Mesothelial cell of epicardium (in vitro differentiated cells): Measurements from ENCODE around the gene SCP2. TPM values are rescaled to one million over a fixed set of nuclear protein-coding genes. Genes with fewer than 3 reads are reported as not detected.
"Not testable (repeated sequence)": the region's sequence is repeated elsewhere in the genome, so short reads cannot be mapped to it uniquely, and the experiment has no call there.

Experiments
- DNase-seq, 2 experiments: peaks; one replicate each; pipeline ENCODE4 v3.0.0; 2021; ENCODE audit warnings: low spot score in 2 of 2; ENCODE audit not compliant: unreplicated experiment in 2 of 2
- H3K27ac Mint-ChIP-seq: 2 replicates; pipeline ENCODE4 v1.8.0; 2021; ENCODE audit warnings: mixed read lengths
- H3K27me3 Mint-ChIP-seq: 2 replicates; pipeline ENCODE4 v1.8.0; 2021; ENCODE audit warnings: low read depth, mixed read lengths
- H3K36me3 Mint-ChIP-seq: 2 replicates; pipeline ENCODE4 v1.8.0; 2021; ENCODE audit warnings: mixed read lengths
- H3K4me1 Mint-ChIP-seq: 2 replicates; pipeline ENCODE4 v1.8.0; 2021; ENCODE audit warnings: mixed read lengths
- H3K4me3 Mint-ChIP-seq: 2 replicates; pipeline ENCODE4 v1.8.0; 2021; ENCODE audit warnings: mild to moderate bottlenecking, moderate library complexity, mixed read lengths
- H3K9me3 Mint-ChIP-seq: 2 replicates; pipeline ENCODE4 v1.8.0; 2021; ENCODE audit warnings: mixed read lengths
- total RNA-seq: library from RNA; stranded (reverse); gene quantifications from 3 replicates; pipeline ENCODE4 v1.2.1, GENCODE V29; 2021
- TF ChIP-seq, protein P1 (sequence below): fragments of 200-600 bp; sonication (generic); IDR thresholded peaks from one replicate; pipeline ENCODE4 v1.5.0; 2021; ENCODE audit warnings: antibody characterized with exemption; ENCODE audit not compliant: unreplicated experiment

Gene SCP2
- total RNA-seq, 1 donor from 2014 or later = 55.8 TPM

GRCh38 chr1:52978045-52978444 lies 51.0 kb downstream of the SCP2 start:
- Mint-ChIP-seq H3K36me3 (peaks cover 19% of the 10 kb centered on the region), H3K27ac (no peak overlapping the region), H3K4me3 (no peak overlapping the region), H3K4me1 (peaks cover 16% of the 10 kb centered on the region), H3K27me3 (no peaks in the 10 kb centered on the region), H3K9me3 (peaks cover 7% of the 10 kb centered on the region)
- DNase-seq = no peak
- TF ChIP-seq, protein P1, sequence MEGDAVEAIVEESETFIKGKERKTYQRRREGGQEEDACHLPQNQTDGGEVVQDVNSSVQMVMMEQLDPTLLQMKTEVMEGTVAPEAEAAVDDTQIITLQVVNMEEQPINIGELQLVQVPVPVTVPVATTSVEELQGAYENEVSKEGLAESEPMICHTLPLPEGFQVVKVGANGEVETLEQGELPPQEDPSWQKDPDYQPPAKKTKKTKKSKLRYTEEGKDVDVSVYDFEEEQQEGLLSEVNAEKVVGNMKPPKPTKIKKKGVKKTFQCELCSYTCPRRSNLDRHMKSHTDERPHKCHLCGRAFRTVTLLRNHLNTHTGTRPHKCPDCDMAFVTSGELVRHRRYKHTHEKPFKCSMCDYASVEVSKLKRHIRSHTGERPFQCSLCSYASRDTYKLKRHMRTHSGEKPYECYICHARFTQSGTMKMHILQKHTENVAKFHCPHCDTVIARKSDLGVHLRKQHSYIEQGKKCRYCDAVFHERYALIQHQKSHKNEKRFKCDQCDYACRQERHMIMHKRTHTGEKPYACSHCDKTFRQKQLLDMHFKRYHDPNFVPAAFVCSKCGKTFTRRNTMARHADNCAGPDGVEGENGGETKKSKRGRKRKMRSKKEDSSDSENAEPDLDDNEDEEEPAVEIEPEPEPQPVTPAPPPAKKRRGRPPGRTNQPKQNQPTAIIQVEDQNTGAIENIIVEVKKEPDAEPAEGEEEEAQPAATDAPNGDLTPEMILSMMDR = no peak

DNA sequence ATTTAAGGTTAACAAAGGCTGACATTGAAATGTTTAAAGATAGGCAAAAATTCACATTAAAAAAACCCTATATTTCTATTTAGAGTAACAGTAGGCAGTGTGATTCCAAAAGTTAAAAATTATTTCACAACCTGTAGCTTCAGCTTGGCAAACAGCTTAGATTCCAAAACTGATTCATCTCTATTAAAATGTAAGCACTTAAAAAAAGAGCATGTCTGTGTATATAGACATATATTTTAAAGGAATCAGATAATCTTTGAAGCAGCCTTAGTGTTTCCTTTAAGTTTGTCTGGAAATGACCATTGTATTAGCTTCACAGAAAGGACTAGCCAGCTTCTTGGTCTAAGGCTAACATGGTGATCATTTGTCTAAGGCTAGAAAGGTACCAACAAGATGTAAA lies 65.7 kb downstream of the SCP2 start:
- H3K4me3 Mint-ChIP-seq, H3K4me1 Mint-ChIP-seq, H3K27ac Mint-ChIP-seq, DNase-seq, H3K27me3 Mint-ChIP-seq: not testable (repeated sequence)
- Mint-ChIP-seq H3K9me3 (peaks cover 11% of the 10 kb centered on the region), H3K36me3 (peaks cover 18% of the 10 kb centered on the region)

DNA sequence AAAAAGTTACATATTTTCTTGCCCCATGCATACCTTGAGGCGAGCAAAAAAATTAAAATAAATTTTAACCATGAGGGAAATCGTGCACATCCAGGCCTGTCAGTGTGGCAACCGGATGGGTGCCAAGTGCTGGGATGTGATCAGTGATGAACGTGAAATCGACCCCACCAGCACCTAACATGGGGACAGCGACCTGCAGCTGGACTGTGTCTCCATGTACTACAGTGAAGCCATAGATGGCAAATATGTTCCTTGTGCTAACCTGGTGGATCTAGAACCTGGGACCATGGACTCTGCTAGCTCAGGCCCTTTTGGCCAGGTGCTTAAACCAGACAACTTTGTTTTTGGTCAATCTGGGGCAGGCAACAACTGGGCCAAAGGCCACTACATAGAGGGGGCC lies 67.6 kb downstream of the SCP2 start:
- no peak overlapping the region for H3K27ac Mint-ChIP-seq
- peaks cover 8% of the 10 kb centered on the region for H3K9me3 Mint-ChIP-seq
- TF ChIP-seq, protein P1 = no peak
- H3K4me1 Mint-ChIP-seq = no peaks in the 10 kb centered on the region
- H3K4me3 Mint-ChIP-seq = no peak overlapping the region
- H3K36me3 Mint-ChIP-seq = peaks cover 15% of the 10 kb centered on the region
- DNase-seq = no peak
- H3K27me3 Mint-ChIP-seq = no peaks in the 10 kb centered on the region

DNA sequence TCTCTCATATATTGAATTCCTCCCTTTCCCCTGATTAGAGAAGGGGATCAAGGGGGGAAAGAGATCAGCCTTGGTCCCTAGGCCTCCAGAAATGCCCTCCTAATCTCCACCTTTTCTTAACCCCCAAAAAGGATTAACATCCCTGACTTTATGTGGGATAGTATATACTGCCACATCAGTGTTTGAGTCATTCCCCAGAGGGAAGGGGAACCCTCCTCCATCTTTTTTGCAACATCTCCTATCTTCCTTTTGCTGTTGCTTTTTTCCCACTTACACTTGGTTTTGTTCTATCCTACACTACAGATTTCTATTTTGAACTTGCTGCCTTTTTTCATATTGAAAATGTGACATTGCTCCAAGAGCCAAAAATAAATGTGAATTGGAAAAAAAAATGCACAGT lies 69.6 kb downstream of the SCP2 start:
- Mint-ChIP-seq H3K27me3 (no peaks in the 10 kb centered on the region), H3K4me1 (no peaks in the 10 kb centered on the region), H3K4me3 (no peak overlapping the region), H3K9me3 (no peaks in the 10 kb centered on the region), H3K27ac (no peak overlapping the region), H3K36me3 (peaks cover 8% of the 10 kb centered on the region)
- no peak for DNase-seq
- TF ChIP-seq, protein P1 = no peak

- peaks cover 19% of the 10 kb centered on the region for H3K9me3 Mint-ChIP-seq
- DNase-seq = no peak
- H3K36me3 Mint-ChIP-seq = peaks cover 23% of the 10 kb centered on the region
- peaks cover under 1% of the 10 kb centered on the region for H3K27me3 Mint-ChIP-seq
- H3K27ac Mint-ChIP-seq = no peak overlapping the region
- no peak overlapping the region for H3K4me3 Mint-ChIP-seq
- TF ChIP-seq, protein P1 = no peak
- H3K4me1 Mint-ChIP-seq = no peaks in the 10 kb centered on the region
These were observed 74.1 kb downstream of the SCP2 start for GRCh38 chr1:53001128-53001527.

DNA sequence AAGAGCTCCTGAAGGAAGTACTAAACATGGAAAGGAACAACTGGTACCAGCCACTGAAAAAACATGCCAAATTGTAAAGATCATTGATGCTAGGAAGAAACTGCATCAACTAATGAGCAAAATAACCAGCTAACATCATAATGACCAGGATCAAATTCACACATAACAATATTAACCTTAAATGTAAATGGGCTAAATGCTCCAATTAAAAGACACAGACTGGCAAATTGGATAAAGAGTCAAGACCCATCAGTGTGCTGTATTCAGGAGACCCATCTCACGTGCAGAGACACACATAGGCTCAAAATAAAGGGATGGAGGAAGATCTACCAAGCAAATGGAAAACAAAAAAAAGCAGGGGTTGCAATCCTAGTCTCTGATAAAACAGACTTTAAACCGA lies 79.5 kb downstream of the SCP2 start:
- peaks cover 29% of the 10 kb centered on the region for H3K36me3 Mint-ChIP-seq
- H3K4me3 Mint-ChIP-seq, DNase-seq, H3K27ac Mint-ChIP-seq, H3K4me1 Mint-ChIP-seq, H3K27me3 Mint-ChIP-seq: not testable (repeated sequence)
- H3K9me3 Mint-ChIP-seq = peaks cover 31% of the 10 kb centered on the region

GRCh38 chr1:53010247-53010646 lies 83.2 kb downstream of the SCP2 start:
- not testable (repeated sequence) for H3K27me3 Mint-ChIP-seq, H3K27ac Mint-ChIP-seq, H3K4me3 Mint-ChIP-seq, H3K4me1 Mint-ChIP-seq, DNase-seq
- Mint-ChIP-seq H3K9me3 (peaks cover 21% of the 10 kb centered on the region), H3K36me3 (peaks cover 15% of the 10 kb centered on the region)
